Endothelial cell of umbilical vein (primary cell): ENCODE results near the gene PDAP1.

Experiments used
- EZH2 ChIP-seq: IDR thresholded peaks from 2 replicates; pipeline ENCODE4 v1.6.1; 2012; ENCODE audit warnings: borderline replicate concordance, low read depth, mild to moderate bottlenecking, moderate library complexity, low read length, inconsistent platforms; ENCODE audit not compliant: severe bottlenecking
- FOS ChIP-seq: IDR thresholded peaks from 2 replicates; pipeline ENCODE4 v1.6.1; 2011; ENCODE audit warnings: mild to moderate bottlenecking, low read length, moderate library complexity, borderline replicate concordance; ENCODE audit not compliant: insufficient read depth
- GATA2 ChIP-seq: IDR thresholded peaks from 2 replicates; pipeline ENCODE4 v1.7.0; 2011; ENCODE audit warnings: low read depth, mild to moderate bottlenecking, moderate library complexity, mixed read lengths, low read length; ENCODE audit not compliant: insufficient read length, insufficient read depth
- JUN ChIP-seq: IDR thresholded peaks from 2 replicates; pipeline ENCODE4 v1.6.1; 2011; ENCODE audit warnings: borderline replicate concordance, low read depth; ENCODE audit not compliant: insufficient read length, insufficient read depth
- MYC ChIP-seq: IDR thresholded peaks from one replicate; pipeline ENCODE4 v1.6.1; 2011; ENCODE audit warnings: mild to moderate bottlenecking, low read depth, low read length
- POLR2A ChIP-seq: IDR thresholded peaks from 2 replicates; pipeline ENCODE4 v1.6.1; 2012; ENCODE audit warnings: low read depth, mild to moderate bottlenecking, control low read depth, low read length
- POLR2AphosphoS5 ChIP-seq: IDR thresholded peaks from 2 replicates; pipeline ENCODE4 v1.6.1; 2012; ENCODE audit warnings: low read depth, mild to moderate bottlenecking, control low read depth, low read length, moderate library complexity; ENCODE audit not compliant: insufficient read depth
- TF ChIP-seq, protein P1 (sequence below), 2 donors: IDR thresholded peaks; 1 replicate in 1 of 2; 2 replicates in 1 of 2; pipeline ENCODE4 v1.5.1; 2011; ENCODE audit warnings: low read length in 2 of 2, mild to moderate bottlenecking in 2 of 2, moderate library complexity in 2 of 2, control low read depth in 1 of 2, inconsistent platforms in 1 of 2, low read depth in 1 of 2; ENCODE audit not compliant: insufficient read depth in 1 of 2; ENCODE audit errors: extremely low read depth in 1 of 2
- TF ChIP-seq, protein P2 (sequence below): IDR thresholded peaks from 2 replicates; pipeline ENCODE4 v1.6.1; 2011; ENCODE audit not compliant: insufficient read depth, insufficient read length

DNA sequence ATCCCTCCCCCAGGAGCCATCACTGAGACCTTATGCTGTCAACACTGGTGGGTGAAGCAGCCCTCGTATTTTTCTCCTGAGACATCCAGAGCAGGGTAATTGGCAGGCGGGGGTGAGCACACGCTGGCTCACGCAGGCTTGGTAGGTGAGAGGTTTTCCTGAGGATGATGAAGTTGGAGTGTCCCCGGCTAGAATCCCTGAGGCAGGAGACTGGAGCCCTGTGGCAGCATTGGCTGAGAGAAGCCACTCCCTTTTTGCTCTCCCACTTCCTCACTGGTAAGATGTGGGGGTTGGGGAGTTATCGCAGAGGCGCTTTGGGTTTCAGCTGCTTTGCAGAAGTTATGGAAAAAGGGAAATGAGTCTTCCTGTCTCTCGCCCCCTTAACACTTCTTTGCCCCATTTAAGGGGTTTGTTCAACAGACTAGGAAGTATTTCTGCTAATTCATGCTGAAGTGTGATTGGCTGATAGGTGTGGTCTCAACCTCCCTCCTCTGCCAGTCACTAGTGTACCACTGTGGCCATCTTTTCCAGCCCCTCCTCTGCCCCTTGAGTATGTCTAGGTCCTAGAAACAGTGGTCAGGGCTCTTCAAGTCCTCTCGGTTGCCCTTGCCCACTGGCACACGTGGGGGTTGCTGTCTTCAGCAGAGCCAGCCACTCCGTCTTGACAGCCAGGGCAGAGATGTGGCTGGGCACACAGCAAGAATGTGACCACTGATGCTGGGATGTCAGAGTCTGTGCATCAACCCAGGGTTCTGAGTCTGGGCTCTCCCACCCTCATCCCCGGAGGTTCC lies 28.2 kb downstream of the PDAP1 start:
- TF ChIP-seq, protein P1, sequence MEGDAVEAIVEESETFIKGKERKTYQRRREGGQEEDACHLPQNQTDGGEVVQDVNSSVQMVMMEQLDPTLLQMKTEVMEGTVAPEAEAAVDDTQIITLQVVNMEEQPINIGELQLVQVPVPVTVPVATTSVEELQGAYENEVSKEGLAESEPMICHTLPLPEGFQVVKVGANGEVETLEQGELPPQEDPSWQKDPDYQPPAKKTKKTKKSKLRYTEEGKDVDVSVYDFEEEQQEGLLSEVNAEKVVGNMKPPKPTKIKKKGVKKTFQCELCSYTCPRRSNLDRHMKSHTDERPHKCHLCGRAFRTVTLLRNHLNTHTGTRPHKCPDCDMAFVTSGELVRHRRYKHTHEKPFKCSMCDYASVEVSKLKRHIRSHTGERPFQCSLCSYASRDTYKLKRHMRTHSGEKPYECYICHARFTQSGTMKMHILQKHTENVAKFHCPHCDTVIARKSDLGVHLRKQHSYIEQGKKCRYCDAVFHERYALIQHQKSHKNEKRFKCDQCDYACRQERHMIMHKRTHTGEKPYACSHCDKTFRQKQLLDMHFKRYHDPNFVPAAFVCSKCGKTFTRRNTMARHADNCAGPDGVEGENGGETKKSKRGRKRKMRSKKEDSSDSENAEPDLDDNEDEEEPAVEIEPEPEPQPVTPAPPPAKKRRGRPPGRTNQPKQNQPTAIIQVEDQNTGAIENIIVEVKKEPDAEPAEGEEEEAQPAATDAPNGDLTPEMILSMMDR (IDR thresholded peaks at IDR 0.05; ENCODE audit: extremely low read depth in 1 of 2, insufficient read depth in 1 of 2, low read depth in 1 of 2, low read length in 2 of 2): no peak
- TF ChIP-seq POLR2A (no peak), JUN (no peak), EZH2 (no peak), POLR2AphosphoS5 (peak; percentile 50), FOS (no peak), MYC (no peak), GATA2 (no peak)
- TF ChIP-seq, protein P2, sequence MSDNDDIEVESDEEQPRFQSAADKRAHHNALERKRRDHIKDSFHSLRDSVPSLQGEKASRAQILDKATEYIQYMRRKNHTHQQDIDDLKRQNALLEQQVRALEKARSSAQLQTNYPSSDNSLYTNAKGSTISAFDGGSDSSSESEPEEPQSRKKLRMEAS: no peak
